Right lobe of liver (tissue), 4 donors: ENCODE measurements around the gene ISG15.

ENCODE experiments used
- CTCF ChIP-seq, 4 donors: fragments of 200-600 bp in 3 of 4; fragments of 450-650 bp in 1 of 4; IDR thresholded peaks; one replicate each; pipeline versions ENCODE4 v1.5.1 to v1.8.0; 2016 to 2022; ENCODE audit warnings: antibody characterized with exemption in 4 of 4, mild to moderate bottlenecking in 2 of 4
- POLR2A ChIP-seq: fragments of 450-650 bp; IDR thresholded peaks from one replicate; pipeline ENCODE4 v1.6.1; 2017; ENCODE audit warnings: antibody characterized with exemption, mild to moderate bottlenecking
- donor health status: DM: no; HTN: no; CAD: no.
- donor health status: DM: no; HTN: no; CAD: no.
- donor health status: DM: no; HTN: yes; CAD: no.

DNA sequence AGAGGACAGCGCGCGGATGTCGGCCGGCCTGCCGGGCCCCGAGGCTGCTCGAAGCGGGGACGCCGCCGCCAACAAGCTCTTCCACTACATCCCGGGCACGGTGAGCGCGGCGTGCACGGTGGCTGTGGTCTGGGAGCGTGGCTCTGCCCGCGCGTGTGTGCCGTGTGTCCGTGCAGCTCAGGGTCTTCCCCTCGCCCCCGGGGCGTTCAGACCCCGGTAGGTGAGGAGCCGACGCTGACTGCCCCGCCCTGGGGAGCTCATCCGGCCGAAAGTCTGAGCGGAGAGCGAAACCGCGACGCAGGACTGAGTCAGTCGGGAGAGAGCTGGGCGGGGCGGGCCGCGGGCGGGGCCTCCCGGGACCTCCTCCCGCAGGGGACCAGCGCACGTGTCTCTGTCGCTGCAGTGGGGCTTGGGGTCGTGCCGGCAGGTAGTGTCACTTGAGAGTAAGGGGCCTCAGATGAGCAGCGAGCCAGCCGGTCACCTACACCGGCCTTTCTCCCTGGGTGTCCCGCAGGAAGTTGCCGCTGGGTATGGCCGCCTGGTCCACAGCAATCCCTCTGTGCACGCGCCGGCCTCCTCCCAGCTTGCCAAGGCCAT, 46.5 kb upstream of the ISG15 start:
- TF ChIP-seq CTCF (IDR thresholded peaks at IDR 0.05) (no peak), POLR2A (peak; percentile 49)
